Activated T-cell treated with anti-CD3 and anti-CD28 coated beads, Interleukin-2, amount 50 U/mL, for 24 hours (primary cell): ENCODE measurements around the gene OR1B1.
"Not testable (repeated sequence)": the region's sequence is repeated elsewhere in the genome, so short reads cannot be mapped to it uniquely, and the experiment has no call there.

Experiments used
- DNase-seq: peaks from one replicate; pipeline ENCODE4 v3.0.0-alpha.2; 2020
- H3K27ac Mint-ChIP-seq: 2 replicates; pipeline ENCODE4 v1.8.0; 2020; ENCODE audit warnings: mild to moderate bottlenecking, mixed read lengths
- H3K27me3 Mint-ChIP-seq: 2 replicates; pipeline ENCODE4 v1.8.0; 2020; ENCODE audit warnings: mixed read lengths
- H3K36me3 Mint-ChIP-seq: 2 replicates; pipeline ENCODE4 v1.8.0; 2020; ENCODE audit warnings: low read depth, mixed read lengths
- H3K4me1 Mint-ChIP-seq: 2 replicates; pipeline ENCODE4 v1.8.0; 2020; ENCODE audit warnings: low read depth, mixed read lengths
- H3K4me3 Mint-ChIP-seq: 2 replicates; pipeline ENCODE4 v1.8.0; 2020; ENCODE audit warnings: mild to moderate bottlenecking, moderate library complexity, mixed read lengths
- H3K9me3 Mint-ChIP-seq: 2 replicates; pipeline ENCODE4 v1.8.0; 2020; ENCODE audit warnings: mixed read lengths

OR1B1 gene

GRCh38 chr9:122657527-122657926, at the start of gene OR1B1:
OR1B1 (minus strand) TSS chr9:122657627.
- no peak within 1 kb of the TSS for H3K4me3 Mint-ChIP-seq
- no peaks in the 10 kb centered on the region for H3K4me1 Mint-ChIP-seq
- no peaks in the 10 kb centered on the region for H3K36me3 Mint-ChIP-seq
- no peaks in the 10 kb centered on the region for H3K9me3 Mint-ChIP-seq
- DNase-seq = no peak
- no peak within 1 kb of the TSS for H3K27ac Mint-ChIP-seq
- H3K27me3 Mint-ChIP-seq = peaks cover 19% of the 10 kb centered on the region

GRCh38 chr9:122695696-122696095, 38.3 kb upstream of the OR1B1 start:
- Mint-ChIP-seq H3K27me3 (peaks cover under 1% of the 10 kb centered on the region), H3K4me1 (no peaks in the 10 kb centered on the region), H3K36me3 (no peaks in the 10 kb centered on the region), H3K4me3 (no peak overlapping the region), H3K27ac (no peak overlapping the region), H3K9me3 (peaks cover 23% of the 10 kb centered on the region)
- DNase-seq = no peak

GRCh38 chr9:122684851-122685250, 27.4 kb upstream of the OR1B1 start:
- Mint-ChIP-seq H3K27ac (no peak overlapping the region), H3K4me1 (no peaks in the 10 kb centered on the region), H3K4me3 (no peak overlapping the region)

GRCh38 chr9:122672481-122672880, 15.1 kb upstream of the OR1B1 start:
- Mint-ChIP-seq H3K27ac (no peak overlapping the region), H3K4me1 (no peaks in the 10 kb centered on the region), H3K36me3 (no peaks in the 10 kb centered on the region), H3K9me3 (peaks cover 20% of the 10 kb centered on the region), H3K27me3 (no peaks in the 10 kb centered on the region), H3K4me3 (no peak overlapping the region)
- no peak for DNase-seq

More at GRCh38 chr9:122684851-122685250, 27.4 kb upstream of the OR1B1 start:
- peaks cover 4% of the 10 kb centered on the region for H3K27me3 Mint-ChIP-seq
- H3K36me3 Mint-ChIP-seq = no peaks in the 10 kb centered on the region
- no peak for DNase-seq
- peaks cover 27% of the 10 kb centered on the region for H3K9me3 Mint-ChIP-seq

GRCh38 chr9:122661416-122661815, 4.0 kb upstream of the OR1B1 start, which contains the start of gene OR1L1:
OR1L1 (plus strand) TSS chr9:122661716; CDS start chr9:122661716, 0 bp downstream.
- no peak for DNase-seq
- no peak within 1 kb of the TSS for H3K4me3 Mint-ChIP-seq
- peaks cover 28% of the 10 kb centered on the region for H3K27me3 Mint-ChIP-seq
- H3K4me1 Mint-ChIP-seq = no peaks in the 10 kb centered on the region
- no peaks in the 10 kb centered on the region for H3K36me3 Mint-ChIP-seq
- no peak within 1 kb of the TSS for H3K27ac Mint-ChIP-seq
- H3K9me3 Mint-ChIP-seq = peaks cover 8% of the 10 kb centered on the region

GRCh38 chr9:122656378-122656777, 1.0 kb downstream of the OR1B1 start:
- Mint-ChIP-seq H3K4me1 (no peaks in the 10 kb centered on the region), H3K36me3 (no peaks in the 10 kb centered on the region), H3K27me3 (peaks cover 9% of the 10 kb centered on the region), H3K27ac (no peak overlapping the region), H3K9me3 (no peaks in the 10 kb centered on the region), H3K4me3 (no peak overlapping the region)
- no peak for DNase-seq

- H3K9me3 Mint-ChIP-seq = peaks cover 27% of the 10 kb centered on the region
- no peaks in the 10 kb centered on the region for H3K36me3 Mint-ChIP-seq
- no peak for DNase-seq
- no peaks in the 10 kb centered on the region for H3K4me1 Mint-ChIP-seq
- H3K27me3 Mint-ChIP-seq = peaks cover 22% of the 10 kb centered on the region
- H3K27ac Mint-ChIP-seq = no peak overlapping the region
- no peak overlapping the region for H3K4me3 Mint-ChIP-seq
These were observed 15.2 kb downstream of the OR1B1 start for GRCh38 chr9:122642226-122642625.

- Mint-ChIP-seq H3K9me3 (no peaks in the 10 kb centered on the region), H3K36me3 (no peaks in the 10 kb centered on the region), H3K4me1 (no peaks in the 10 kb centered on the region), H3K27ac (no peak overlapping the region), H3K4me3 (no peak overlapping the region), H3K27me3 (peaks cover 11% of the 10 kb centered on the region)
- no peak for DNase-seq
These were observed 37.4 kb downstream of the OR1B1 start for GRCh38 chr9:122619996-122620395.

- no peak within 1 kb of the TSS for H3K27ac Mint-ChIP-seq
- H3K4me3 Mint-ChIP-seq = no peak within 1 kb of the TSS
- no peaks in the 10 kb centered on the region for H3K36me3 Mint-ChIP-seq
- peaks cover 14% of the 10 kb centered on the region for H3K27me3 Mint-ChIP-seq
- DNase-seq = no peak
- no peaks in the 10 kb centered on the region for H3K4me1 Mint-ChIP-seq
- H3K9me3 Mint-ChIP-seq = no peaks in the 10 kb centered on the region
These were observed 43.1 kb downstream of the OR1B1 start, which contains the start of gene OR1Q1 for GRCh38 chr9:122614362-122614761. OR1Q1 (plus strand) TSS chr9:122614738; CDS start chr9:122614738, 0 bp downstream.

GRCh38 chr9:122609804-122610203, 47.6 kb downstream of the OR1B1 start:
- Mint-ChIP-seq H3K4me1 (no peaks in the 10 kb centered on the region), H3K9me3 (no peaks in the 10 kb centered on the region), H3K27ac (no peak overlapping the region), H3K36me3 (no peaks in the 10 kb centered on the region), H3K27me3 (peaks cover 14% of the 10 kb centered on the region), H3K4me3 (no peak overlapping the region)
- DNase-seq = no peak

- Mint-ChIP-seq H3K27me3 (peaks cover 18% of the 10 kb centered on the region), H3K4me3 (no peak overlapping the region), H3K4me1 (no peaks in the 10 kb centered on the region), H3K27ac (no peak overlapping the region), H3K36me3 (no peaks in the 10 kb centered on the region), H3K9me3 (no peaks in the 10 kb centered on the region)
- no peak for DNase-seq
These were observed 50.8 kb downstream of the OR1B1 start for GRCh38 chr9:122606587-122606986.

GRCh38 chr9:122605691-122606090, 51.7 kb downstream of the OR1B1 start:
- Mint-ChIP-seq H3K4me1 (no peaks in the 10 kb centered on the region), H3K9me3 (peaks cover 2% of the 10 kb centered on the region), H3K4me3 (no peak overlapping the region), H3K27me3 (peaks cover 17% of the 10 kb centered on the region), H3K27ac (no peak overlapping the region), H3K36me3 (no peaks in the 10 kb centered on the region)
- no peak for DNase-seq

- H3K4me3 Mint-ChIP-seq, DNase-seq, H3K27ac Mint-ChIP-seq, H3K9me3 Mint-ChIP-seq, H3K27me3 Mint-ChIP-seq, H3K36me3 Mint-ChIP-seq, H3K4me1 Mint-ChIP-seq: not testable (repeated sequence)
These were observed 74.1 kb downstream of the OR1B1 start, which contains the start of gene OR1L8 for GRCh38 chr9:122583284-122583683. OR1L8 (minus strand) TSS chr9:122583384; CDS start chr9:122568477, 14,907 bp downstream.

GRCh38 chr9:122580360-122580759, 77.1 kb downstream of the OR1B1 start:
- Mint-ChIP-seq H3K27ac (no peak overlapping the region), H3K9me3 (no peaks in the 10 kb centered on the region), H3K36me3 (no peaks in the 10 kb centered on the region), H3K27me3 (peaks cover 3% of the 10 kb centered on the region), H3K4me1 (no peaks in the 10 kb centered on the region), H3K4me3 (no peak overlapping the region)
- DNase-seq = no peak

GRCh38 chr9:122579874-122580273, 77.6 kb downstream of the OR1B1 start:
- no peaks in the 10 kb centered on the region for H3K9me3 Mint-ChIP-seq
- H3K4me1 Mint-ChIP-seq = no peaks in the 10 kb centered on the region
- no peak overlapping the region for H3K4me3 Mint-ChIP-seq
- no peaks in the 10 kb centered on the region for H3K36me3 Mint-ChIP-seq
- no peak overlapping the region for H3K27ac Mint-ChIP-seq
- no peak for DNase-seq
- peaks cover 3% of the 10 kb centered on the region for H3K27me3 Mint-ChIP-seq
